ENCODE results near the gene ATP5MK.

Gene ATP5MK

DNA sequence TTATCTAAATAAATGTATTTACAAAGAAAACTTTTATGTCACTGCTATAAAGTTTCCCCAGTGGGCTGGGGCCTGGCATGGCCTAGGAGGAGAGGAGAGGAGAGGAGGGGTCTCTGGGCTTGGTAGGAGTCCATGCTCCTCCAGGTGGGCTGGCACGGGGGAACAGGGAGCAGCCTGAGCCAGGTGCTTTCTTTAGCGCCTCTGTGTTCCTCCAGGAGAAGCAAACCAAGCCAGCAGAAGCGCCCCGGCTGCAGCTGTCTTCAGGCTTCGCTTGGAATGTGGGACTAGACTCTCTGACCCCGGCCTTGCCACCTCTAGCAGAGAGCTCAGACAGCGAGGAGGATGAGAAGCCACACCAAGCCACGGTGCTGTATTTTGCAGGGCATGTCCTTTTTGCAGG lies 45.3 kb upstream of the ATP5MK start:
- Histone ChIP-seq H3K36me3 (ENCODE audit: control insufficient read depth, insufficient read depth, low read length) (peaks cover 61% of the 10 kb centered on the region), H3K4me3 (replicated peaks; ENCODE audit: low read depth, low read length) (no peak overlapping the region), H3K27me3 (replicated peaks; ENCODE audit: control insufficient read depth, insufficient read depth, low read length) (no peaks in the 10 kb centered on the region)
- no peak for DNase-seq (ENCODE audit: extremely low read depth, insufficient read length)
- TF ChIP-seq, protein P1, sequence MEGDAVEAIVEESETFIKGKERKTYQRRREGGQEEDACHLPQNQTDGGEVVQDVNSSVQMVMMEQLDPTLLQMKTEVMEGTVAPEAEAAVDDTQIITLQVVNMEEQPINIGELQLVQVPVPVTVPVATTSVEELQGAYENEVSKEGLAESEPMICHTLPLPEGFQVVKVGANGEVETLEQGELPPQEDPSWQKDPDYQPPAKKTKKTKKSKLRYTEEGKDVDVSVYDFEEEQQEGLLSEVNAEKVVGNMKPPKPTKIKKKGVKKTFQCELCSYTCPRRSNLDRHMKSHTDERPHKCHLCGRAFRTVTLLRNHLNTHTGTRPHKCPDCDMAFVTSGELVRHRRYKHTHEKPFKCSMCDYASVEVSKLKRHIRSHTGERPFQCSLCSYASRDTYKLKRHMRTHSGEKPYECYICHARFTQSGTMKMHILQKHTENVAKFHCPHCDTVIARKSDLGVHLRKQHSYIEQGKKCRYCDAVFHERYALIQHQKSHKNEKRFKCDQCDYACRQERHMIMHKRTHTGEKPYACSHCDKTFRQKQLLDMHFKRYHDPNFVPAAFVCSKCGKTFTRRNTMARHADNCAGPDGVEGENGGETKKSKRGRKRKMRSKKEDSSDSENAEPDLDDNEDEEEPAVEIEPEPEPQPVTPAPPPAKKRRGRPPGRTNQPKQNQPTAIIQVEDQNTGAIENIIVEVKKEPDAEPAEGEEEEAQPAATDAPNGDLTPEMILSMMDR (IDR thresholded peaks at IDR 0.05; ENCODE audit: insufficient read depth, low read length, poor library complexity, severe bottlenecking) = no peak

DNA sequence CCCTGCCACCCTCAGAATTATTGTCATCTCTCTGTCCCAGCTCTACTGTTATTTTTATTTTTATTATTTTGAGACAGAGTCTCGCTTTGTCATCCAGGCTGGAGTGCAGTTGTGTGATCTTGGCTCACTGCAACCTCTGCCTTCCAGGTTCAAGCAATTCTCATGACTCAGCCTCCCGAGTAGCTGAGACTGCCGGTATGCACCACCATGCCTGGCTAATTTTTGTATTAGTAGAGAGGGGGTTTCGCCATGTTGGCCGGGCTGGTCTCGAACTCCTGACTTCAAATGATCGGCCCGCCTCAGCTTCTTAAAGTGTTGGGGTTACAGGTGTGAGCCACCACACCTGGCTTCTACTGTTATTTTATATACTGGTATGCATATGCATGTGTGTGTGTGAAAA lies 44.9 kb upstream of the ATP5MK start:
- TF ChIP-seq, protein P1 (IDR thresholded peaks at IDR 0.05; ENCODE audit: insufficient read depth, low read length, poor library complexity, severe bottlenecking) = no peak
- Histone ChIP-seq H3K4me3 (replicated peaks; ENCODE audit: low read depth, low read length) (no peak overlapping the region), H3K36me3 (ENCODE audit: control insufficient read depth, insufficient read depth, low read length) (peaks cover 62% of the 10 kb centered on the region), H3K27me3 (replicated peaks; ENCODE audit: control insufficient read depth, insufficient read depth, low read length) (no peaks in the 10 kb centered on the region)
- DNase-seq (ENCODE audit: extremely low read depth, insufficient read length) = no peak

DNA sequence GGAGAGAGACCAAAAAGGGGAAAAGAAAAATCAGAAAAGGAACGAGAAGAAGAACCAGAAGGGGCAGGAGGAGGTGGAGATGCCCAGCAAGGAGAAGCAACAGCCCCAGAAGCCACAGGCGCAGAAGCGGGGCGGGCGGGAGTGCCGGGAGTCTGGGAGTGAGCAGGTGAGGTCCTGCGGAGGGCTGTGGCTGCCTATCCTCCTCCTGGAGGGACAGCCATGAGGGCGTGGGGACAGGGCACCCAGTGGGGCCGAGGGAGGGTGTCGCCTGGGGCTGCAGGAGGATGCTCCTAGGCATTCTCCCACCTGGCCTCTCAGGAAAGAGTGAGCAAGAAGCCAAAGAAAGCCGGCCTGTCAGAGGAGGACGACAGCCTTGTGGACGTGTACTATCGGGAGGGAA lies 44.1 kb upstream of the ATP5MK start:
- Histone ChIP-seq H3K36me3 (ENCODE audit: control insufficient read depth, insufficient read depth, low read length) (peaks cover 56% of the 10 kb centered on the region), H3K27me3 (replicated peaks; ENCODE audit: control insufficient read depth, insufficient read depth, low read length) (no peaks in the 10 kb centered on the region), H3K4me3 (replicated peaks; ENCODE audit: low read depth, low read length) (no peak overlapping the region)
- TF ChIP-seq, protein P1 (IDR thresholded peaks at IDR 0.05; ENCODE audit: insufficient read depth, low read length, poor library complexity, severe bottlenecking) = no peak
- DNase-seq (ENCODE audit: extremely low read depth, insufficient read length) = no peak

DNA sequence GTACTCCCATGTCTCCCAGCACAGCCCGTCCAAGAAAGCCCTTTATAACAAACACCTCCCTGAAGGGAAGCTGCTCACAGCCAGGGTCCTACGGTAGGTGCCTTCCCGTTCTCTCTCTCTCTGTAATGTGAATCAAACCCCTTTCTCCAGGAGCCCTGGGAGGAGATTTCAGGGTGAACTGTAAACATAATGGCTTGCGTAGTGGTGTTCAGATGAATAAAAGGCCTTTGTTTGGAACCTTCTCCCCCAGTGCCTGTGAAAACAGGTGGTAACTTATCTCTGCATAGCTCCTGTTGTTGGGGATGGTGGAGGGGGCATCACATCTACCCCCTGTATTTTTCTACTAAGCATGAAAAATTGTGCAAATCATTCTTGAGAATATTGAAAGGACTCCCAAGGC lies 43.5 kb upstream of the ATP5MK start:
- TF ChIP-seq, protein P1 (IDR thresholded peaks at IDR 0.05; ENCODE audit: insufficient read depth, low read length, poor library complexity, severe bottlenecking) = no peak
- Histone ChIP-seq H3K36me3 (ENCODE audit: control insufficient read depth, insufficient read depth, low read length) (peaks cover 56% of the 10 kb centered on the region), H3K27me3 (replicated peaks; ENCODE audit: control insufficient read depth, insufficient read depth, low read length) (no peaks in the 10 kb centered on the region), H3K4me3 (replicated peaks; ENCODE audit: low read depth, low read length) (no peak overlapping the region)
- no peak for DNase-seq (ENCODE audit: extremely low read depth, insufficient read length)

DNA sequence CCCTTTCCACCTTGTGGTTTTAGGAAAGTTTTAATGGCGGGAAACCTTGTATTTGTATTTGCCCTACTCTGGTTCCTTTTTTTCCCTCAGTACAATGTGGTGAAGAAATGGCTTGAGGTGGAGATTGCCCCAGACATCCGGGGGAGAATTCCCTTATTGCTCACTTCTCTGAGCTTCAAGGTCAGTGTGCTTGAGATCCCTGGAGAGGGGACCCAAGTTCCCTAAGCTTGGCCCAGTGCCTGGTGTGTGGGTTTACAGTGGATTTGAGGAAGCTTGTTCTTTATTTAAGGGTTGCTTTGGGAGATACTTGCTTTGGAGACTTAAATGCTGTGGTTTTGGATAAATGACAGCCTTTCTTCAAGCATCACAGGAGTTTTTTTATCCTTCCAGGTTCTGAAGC lies 37.6 kb upstream of the ATP5MK start:
- no peak for DNase-seq (ENCODE audit: extremely low read depth, insufficient read length)
- H3K4me3 ChIP-seq (replicated peaks; ENCODE audit: low read depth, low read length) = no peak overlapping the region
- TF ChIP-seq, protein P1 (IDR thresholded peaks at IDR 0.05; ENCODE audit: insufficient read depth, low read length, poor library complexity, severe bottlenecking) = no peak
- H3K36me3 ChIP-seq (ENCODE audit: control insufficient read depth, insufficient read depth, low read length) = peaks cover 47% of the 10 kb centered on the region
- no peaks in the 10 kb centered on the region for H3K27me3 ChIP-seq (replicated peaks; ENCODE audit: control insufficient read depth, insufficient read depth, low read length)

DNA sequence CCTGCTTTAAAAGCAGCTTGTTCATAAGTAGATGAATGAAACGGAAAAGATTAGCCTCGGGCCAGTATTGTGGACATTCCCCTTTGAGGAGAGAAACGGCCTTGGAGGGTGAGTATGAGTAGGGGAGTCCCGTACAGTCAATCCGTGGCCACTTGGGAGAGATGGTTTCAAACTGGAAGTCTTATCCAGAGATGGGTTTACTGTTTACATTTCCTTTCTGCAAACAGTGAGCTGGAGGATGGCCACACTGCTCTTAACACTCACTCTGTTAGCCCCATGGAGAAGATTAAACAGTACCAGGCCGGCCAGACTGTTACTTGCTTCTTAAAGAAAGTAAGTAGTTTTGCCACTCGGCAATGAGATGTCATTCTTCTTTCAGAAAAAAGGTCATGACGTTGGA lies 35.6 kb upstream of the ATP5MK start:
- peaks cover 41% of the 10 kb centered on the region for H3K36me3 ChIP-seq (ENCODE audit: control insufficient read depth, insufficient read depth, low read length)
- H3K27me3 ChIP-seq (replicated peaks; ENCODE audit: control insufficient read depth, insufficient read depth, low read length) = no peaks in the 10 kb centered on the region
- no peak for DNase-seq (ENCODE audit: extremely low read depth, insufficient read length)
- no peak overlapping the region for H3K4me3 ChIP-seq (replicated peaks; ENCODE audit: low read depth, low read length)
- TF ChIP-seq, protein P1 (IDR thresholded peaks at IDR 0.05; ENCODE audit: insufficient read depth, low read length, poor library complexity, severe bottlenecking) = no peak

Data from GM06990 (cell line).